Panc1 (cell line): Measurements from ENCODE around the gene C1QTNF2.

Experiments
- CTCF ChIP-seq: fragments of 450-650 bp; IDR thresholded peaks from 2 replicates; pipeline ENCODE4 v1.5.1; 2017; ENCODE audit warnings: mild to moderate bottlenecking
- REST ChIP-seq, 2 experiments: IDR thresholded peaks; 2 replicates each; pipeline ENCODE4 v1.6.1; 2011 to 2012; ENCODE audit warnings: low read depth in 2 of 2, control low read depth in 1 of 2, low read length in 1 of 2, mild to moderate bottlenecking in 1 of 2, moderate library complexity in 1 of 2; ENCODE audit not compliant: insufficient read depth in 1 of 2
- TCF7L2 ChIP-seq: IDR thresholded peaks from 2 replicates; pipeline ENCODE4 v1.6.1; 2011; ENCODE audit warnings: mild to moderate bottlenecking, low read depth, low read length, inconsistent platforms

GRCh38 chr5:160326981-160327380 is 43.4 kb downstream of the C1QTNF2 start:
- TF ChIP-seq REST (IDR thresholded peaks at IDR 0.05; ENCODE audit: insufficient read depth in 1 of 2, low read depth in 2 of 2, low read length in 1 of 2), result no peak
- TF ChIP-seq CTCF, result no peak
- no peak for TF ChIP-seq TCF7L2
